Activated CD4-positive, alpha-beta memory T cell treated with anti-CD3 and anti-CD28 coated beads for 36 hours (primary cell): ENCODE measurements around the gene HOXD13. TPM values are rescaled to one million over a fixed set of nuclear protein-coding genes. Genes with fewer than 3 reads are reported as not detected.

Experiments
- CTCF ChIA-PET: fragments of 350-600 bp; sonication (Branson Sonifier 250); formaldehyde crosslinking; loops from one replicate; lab custom pipeline; 2021; ENCODE audit warnings: antibody characterized with exemption, inconsistent platforms; lab: Charles Lee
- POLR2A ChIA-PET: fragments of 350-600 bp; sonication (Branson Sonifier 250); formaldehyde crosslinking; loops from one replicate; lab custom pipeline; 2021; ENCODE audit warnings: antibody characterized with exemption; lab: Charles Lee
- DNase-seq: peaks from one replicate; pipeline ENCODE4 v3.0.0-alpha.2; 2020
- H3K27ac Mint-ChIP-seq: one replicate; pipeline ENCODE4 v1.8.0; 2021; ENCODE audit warnings: mixed read lengths
- H3K27me3 Mint-ChIP-seq: one replicate; pipeline ENCODE4 v1.8.0; 2021; ENCODE audit warnings: mixed read lengths
- H3K36me3 Mint-ChIP-seq: one replicate; pipeline ENCODE4 v1.8.0; 2021; ENCODE audit warnings: mixed read lengths
- H3K4me1 Mint-ChIP-seq: one replicate; pipeline ENCODE4 v1.8.0; 2021; ENCODE audit warnings: low read depth, mixed read lengths
- H3K4me3 Mint-ChIP-seq: one replicate; pipeline ENCODE4 v1.8.0; 2021; ENCODE audit warnings: mild to moderate bottlenecking, mixed read lengths
- H3K9me3 Mint-ChIP-seq: one replicate; pipeline ENCODE4 v1.8.0; 2021; ENCODE audit warnings: mixed read lengths
- intact Hi-C: fragments of 100-400 bp; cut with micrococcal nuclease; formaldehyde crosslinking; loops from one replicate; pipeline ENCODE4 v1.15.1; 2023
- total RNA-seq, 2 experiments: library from RNA; stranded (reverse); gene quantifications; one replicate each; pipeline ENCODE4 v1.2.3, GENCODE V29; 2021

The HOXD13 gene
- total RNA-seq, 2 experiments from 2014 or later = not detected

- DNase-seq = no peak
- Mint-ChIP-seq H3K4me3 (no peak overlapping the region), H3K36me3 (peaks cover 14% of the 10 kb centered on the region), H3K4me1 (peaks cover 16% of the 10 kb centered on the region), H3K9me3 (peaks cover 7% of the 10 kb centered on the region), H3K27me3 (peaks cover 75% of the 10 kb centered on the region), H3K27ac (no peak overlapping the region)
- intact Hi-C loops = no loop called here
- POLR2A ChIA-PET = no interaction called here
- CTCF ChIA-PET = interaction anchor here (1.5 kb wide), 1 partner anchor 21 kb away, joined by 4 read pairs; no protein-coding TSS in a partner anchor
Observed at GRCh38 chr2:176075481-176075880, 17.0 kb upstream of the HOXD13 start.

DNA sequence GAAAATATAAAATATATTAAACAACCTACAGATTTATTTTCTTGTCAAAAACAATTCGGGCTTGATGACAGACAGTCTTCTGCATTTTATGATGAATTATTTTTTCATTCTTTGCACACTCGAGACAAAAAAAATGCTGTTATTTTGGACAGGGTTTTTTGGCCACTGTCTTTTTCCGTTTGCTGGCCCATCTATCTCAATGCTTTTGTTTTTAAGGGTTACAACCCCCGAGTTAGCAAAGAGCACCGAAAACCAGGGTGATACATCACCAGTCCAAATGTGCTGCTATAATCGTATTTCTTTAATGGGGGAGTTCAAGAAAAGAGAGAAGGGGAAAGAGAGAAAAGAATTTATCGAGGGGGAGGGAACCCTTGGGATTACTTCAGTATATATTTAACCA, 16.5 kb upstream of the HOXD13 start:
- POLR2A ChIA-PET = no interaction called here
- DNase-seq = no peak
- peaks cover 16% of the 10 kb centered on the region for H3K36me3 Mint-ChIP-seq
- H3K27me3 Mint-ChIP-seq = peaks cover 74% of the 10 kb centered on the region
- H3K27ac Mint-ChIP-seq = no peak overlapping the region
- CTCF ChIA-PET = no interaction called here
- H3K9me3 Mint-ChIP-seq = peaks cover 10% of the 10 kb centered on the region
- intact Hi-C loops = no loop called here
- H3K4me3 Mint-ChIP-seq = no peak overlapping the region
- H3K4me1 Mint-ChIP-seq = peaks cover 18% of the 10 kb centered on the region

- Mint-ChIP-seq H3K27ac (no peak overlapping the region), H3K27me3 (peaks cover 77% of the 10 kb centered on the region), H3K36me3 (peaks cover 22% of the 10 kb centered on the region), H3K4me1 (peaks cover 19% of the 10 kb centered on the region), H3K4me3 (no peak overlapping the region), H3K9me3 (peaks cover 15% of the 10 kb centered on the region)
- ChIA-PET POLR2A (no interaction called here), CTCF (interaction anchor here (1.0 kb wide), 1 partner anchor 387 kb away, joined by 6 read pairs; no protein-coding TSS in a partner anchor)
- intact Hi-C loops = no loop called here
- no peak for DNase-seq
Observed at GRCh38 chr2:176076796-176077195, 15.7 kb upstream of the HOXD13 start.

GRCh38 chr2:176078541-176079284, 13.8 kb upstream of the HOXD13 start:
- peaks cover 17% of the 10 kb centered on the region for H3K9me3 Mint-ChIP-seq
- peaks cover 34% of the 10 kb centered on the region for H3K36me3 Mint-ChIP-seq
- H3K4me1 Mint-ChIP-seq = peaks cover 17% of the 10 kb centered on the region
- H3K27ac Mint-ChIP-seq = peak overlapping the region; percentile 2
- no peak for DNase-seq
- peak overlapping the region; percentile 30 for H3K4me3 Mint-ChIP-seq
- ChIA-PET POLR2A (no interaction called here), CTCF (interaction anchor here (0.7 kb wide), 1 partner anchor 15 kb away, joined by 3 read pairs; no protein-coding TSS in a partner anchor)
- intact Hi-C loops = no loop called here
- H3K27me3 Mint-ChIP-seq = peaks cover 73% of the 10 kb centered on the region

GRCh38 chr2:176079285-176079830, 13.2 kb upstream of the HOXD13 start:
- H3K4me1 Mint-ChIP-seq = peaks cover 17% of the 10 kb centered on the region
- DNase-seq = no peak
- peaks cover 39% of the 10 kb centered on the region for H3K36me3 Mint-ChIP-seq
- peak overlapping the region; percentile 30 for H3K4me3 Mint-ChIP-seq
- ChIA-PET CTCF (interaction anchor here (0.7 to 1.2 kb wide), 2 partner anchors 14 to 18 kb away, joined by 3 read pairs; no protein-coding TSS in a partner anchor), POLR2A (interaction anchor here (0.6 kb wide), 1 partner anchor 380 kb away, joined by 3 read pairs; no protein-coding TSS in a partner anchor)
- H3K27ac Mint-ChIP-seq = peak overlapping the region; percentile 42
- peaks cover 22% of the 10 kb centered on the region for H3K9me3 Mint-ChIP-seq
- intact Hi-C loops = no loop called here
- peaks cover 74% of the 10 kb centered on the region for H3K27me3 Mint-ChIP-seq

- Mint-ChIP-seq H3K4me1 (peaks cover 17% of the 10 kb centered on the region), H3K27me3 (peaks cover 74% of the 10 kb centered on the region), H3K9me3 (peaks cover 22% of the 10 kb centered on the region), H3K4me3 (peak overlapping the region; percentile 30), H3K36me3 (peaks cover 39% of the 10 kb centered on the region), H3K27ac (peak overlapping the region; percentile 42)
- no peak for DNase-seq
- intact Hi-C loops = loop anchor here (2.0 kb wide), 1 partner anchor 17 kb away; no protein-coding TSS in a partner anchor
- POLR2A ChIA-PET = interaction anchor here (0.6 kb wide), 1 partner anchor 380 kb away, joined by 3 read pairs; no protein-coding TSS in a partner anchor
- CTCF ChIA-PET = interaction anchor here (0.7 to 1.2 kb wide), 3 partner anchors 14 to 18 kb away, joined by 3 read pairs; no protein-coding TSS in a partner anchor
Observed at GRCh38 chr2:176079831-176080539, 12.5 kb upstream of the HOXD13 start.

DNA sequence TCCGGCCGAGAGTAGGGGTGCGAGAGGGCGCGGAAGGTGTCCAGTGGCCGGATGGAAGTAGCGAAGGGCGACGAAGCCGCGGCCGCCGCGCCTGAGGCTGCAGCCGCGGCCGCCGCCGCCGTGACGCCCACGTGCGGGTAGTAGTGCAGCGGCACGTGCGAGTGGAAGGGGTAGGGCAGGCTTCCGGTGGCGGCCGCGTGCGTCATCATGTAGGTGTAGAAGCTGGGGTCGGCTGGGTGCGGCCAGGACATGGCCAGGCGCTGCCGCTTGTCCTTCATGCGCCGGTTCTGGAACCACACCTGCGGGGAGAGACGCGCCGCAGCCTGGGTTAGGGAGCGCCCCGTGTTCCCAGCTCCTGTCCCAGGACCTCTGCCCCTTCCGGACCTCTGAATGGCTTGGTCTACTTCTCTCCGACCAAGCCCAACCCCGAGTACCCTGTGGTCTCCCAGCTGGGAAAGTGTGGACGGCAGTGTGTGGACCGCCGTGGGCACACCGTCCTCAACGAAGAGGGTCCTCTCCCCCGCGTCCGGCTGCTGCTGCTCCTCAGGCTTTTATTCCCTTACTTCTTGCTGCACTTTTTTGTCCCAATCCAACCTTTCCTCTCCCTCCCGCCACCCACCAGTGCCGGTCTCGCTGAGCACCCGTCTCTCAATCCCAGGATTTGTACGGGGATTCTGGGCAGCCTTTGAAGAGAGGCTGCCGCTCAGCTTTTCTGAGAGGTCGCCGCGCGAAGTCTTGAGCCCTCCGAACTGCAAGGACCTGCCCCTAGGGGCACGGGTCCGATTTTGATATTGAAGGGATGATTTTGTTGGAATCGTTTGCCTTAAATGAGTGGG, 11.8 kb upstream of the HOXD13 start:
- no peak for DNase-seq
- H3K27ac Mint-ChIP-seq = peak overlapping the region; percentile 52
- POLR2A ChIA-PET = no interaction called here
- H3K4me1 Mint-ChIP-seq = peaks cover 17% of the 10 kb centered on the region
- H3K4me3 Mint-ChIP-seq = peak overlapping the region; percentile 45
- peaks cover 39% of the 10 kb centered on the region for H3K36me3 Mint-ChIP-seq
- intact Hi-C loops = loop anchor here (2.0 kb wide), 1 partner anchor 16 kb away; no protein-coding TSS in a partner anchor
- CTCF ChIA-PET = interaction anchor here (0.9 to 2.0 kb wide), 3 partner anchors 15 to 17 kb away, joined by 3 to 7 read pairs (median 3); no protein-coding TSS in a partner anchor
- H3K27me3 Mint-ChIP-seq = peaks cover 75% of the 10 kb centered on the region
- peaks cover 19% of the 10 kb centered on the region for H3K9me3 Mint-ChIP-seq

- H3K36me3 Mint-ChIP-seq = peaks cover 39% of the 10 kb centered on the region
- peak overlapping the region; percentile 45 for H3K4me3 Mint-ChIP-seq
- H3K9me3 Mint-ChIP-seq = peaks cover 18% of the 10 kb centered on the region
- CTCF ChIA-PET = interaction anchor here (2.0 kb wide), 1 partner anchor 16 kb away, joined by 7 read pairs; no protein-coding TSS in a partner anchor
- DNase-seq = no peak
- peaks cover 74% of the 10 kb centered on the region for H3K27me3 Mint-ChIP-seq
- peaks cover 17% of the 10 kb centered on the region for H3K4me1 Mint-ChIP-seq
- H3K27ac Mint-ChIP-seq = peak overlapping the region; percentile 52
- POLR2A ChIA-PET = no interaction called here
- intact Hi-C loops = loop anchor here (2.0 kb wide), 1 partner anchor 15 kb away; no protein-coding TSS in a partner anchor
Observed at GRCh38 chr2:176081376-176081836, 11.1 kb upstream of the HOXD13 start.

GRCh38 chr2:176081837-176082524, 10.5 kb upstream of the HOXD13 start:
- Mint-ChIP-seq H3K27me3 (peaks cover 76% of the 10 kb centered on the region), H3K4me1 (peaks cover 17% of the 10 kb centered on the region), H3K9me3 (peaks cover 18% of the 10 kb centered on the region), H3K4me3 (no peak overlapping the region), H3K27ac (peak overlapping the region; percentile 52), H3K36me3 (peaks cover 42% of the 10 kb centered on the region)
- POLR2A ChIA-PET = no interaction called here
- intact Hi-C loops = loop anchor here (2.0 kb wide), 1 partner anchor 15 kb away; no protein-coding TSS in a partner anchor
- DNase-seq = no peak
- CTCF ChIA-PET = interaction anchor here (2.0 kb wide), 1 partner anchor 16 kb away, joined by 7 read pairs; no protein-coding TSS in a partner anchor

GRCh38 chr2:176082525-176082823, 10.0 kb upstream of the HOXD13 start:
- DNase-seq = no peak
- peaks cover 76% of the 10 kb centered on the region for H3K27me3 Mint-ChIP-seq
- ChIA-PET POLR2A (no interaction called here), CTCF (interaction anchor here (2.0 kb wide), 1 partner anchor 15 kb away, joined by 7 read pairs; no protein-coding TSS in a partner anchor)
- peaks cover 42% of the 10 kb centered on the region for H3K36me3 Mint-ChIP-seq
- no peak overlapping the region for H3K4me3 Mint-ChIP-seq
- H3K9me3 Mint-ChIP-seq = peaks cover 18% of the 10 kb centered on the region
- intact Hi-C loops = no loop called here
- H3K27ac Mint-ChIP-seq = peak overlapping the region; percentile 60
- H3K4me1 Mint-ChIP-seq = peaks cover 17% of the 10 kb centered on the region
